GM19467 (cell line): ENCODE measurements around the gene CSF1R.

Experiments
- ATAC-seq: cut with Tn5 transposase; IDR thresholded peaks from one replicate; pipeline ENCODE4 v1.9.1; 2021; ENCODE audit warnings: mild to moderate bottlenecking, moderate library complexity; ENCODE audit not compliant: unreplicated experiment

The CSF1R gene

DNA sequence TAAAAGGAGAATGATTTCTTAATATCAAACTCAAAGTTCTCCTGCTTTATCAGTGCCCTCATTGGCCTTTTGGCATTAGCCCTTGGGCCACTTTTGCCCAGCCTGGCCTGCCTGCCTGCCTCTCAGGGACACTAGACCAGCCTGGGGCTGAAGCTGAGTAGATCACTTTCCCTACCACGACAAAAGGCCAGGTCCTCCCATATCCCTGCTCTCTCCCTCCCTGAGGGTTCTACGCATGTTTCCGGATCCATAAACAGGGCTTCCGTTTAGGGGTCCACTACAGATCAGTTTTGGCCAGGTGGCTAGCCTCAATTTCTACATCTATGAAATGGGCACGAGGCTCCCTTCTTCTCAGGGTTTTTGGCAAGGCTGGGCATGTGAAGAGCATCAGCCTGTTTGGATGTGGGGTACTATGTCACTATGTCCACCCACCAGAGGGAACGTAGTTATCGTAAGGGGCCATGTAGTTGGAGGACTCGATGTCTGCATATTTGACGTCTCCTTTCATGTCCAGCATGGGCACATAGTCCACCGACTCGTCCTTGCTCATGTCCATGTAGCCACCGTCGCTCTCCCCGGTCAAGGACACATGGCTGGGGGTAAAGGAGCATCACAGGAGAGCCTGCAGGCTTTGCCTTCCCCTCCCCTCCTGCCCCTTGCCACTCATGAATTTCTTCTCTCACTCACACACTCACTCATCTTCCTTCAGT, 35.2 kb upstream of the CSF1R start:
- ATAC-seq = no peak

- ATAC-seq = no peak
Measured at GRCh38 chr5:150120617-150121447, 34.5 kb upstream of the CSF1R start.

DNA sequence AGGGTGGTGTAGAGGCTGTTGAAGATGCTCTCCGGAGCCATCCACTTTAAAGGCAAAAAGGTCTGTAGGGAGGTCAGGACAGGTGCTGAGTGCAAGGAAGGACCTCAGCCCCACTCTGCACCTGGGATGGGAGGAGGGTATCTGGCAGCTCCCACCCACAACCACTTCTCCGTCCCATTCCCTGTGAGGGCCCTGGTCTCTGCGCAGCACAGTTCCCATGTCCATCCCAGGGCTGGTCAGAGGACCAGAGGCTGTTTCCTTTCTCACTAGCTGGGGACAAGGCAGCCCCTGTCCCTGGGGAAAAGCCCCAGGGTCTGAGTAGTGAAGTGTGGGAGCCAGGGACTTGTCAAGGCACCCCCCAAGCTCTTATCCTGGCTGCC, 33.7 kb upstream of the CSF1R start:
- ATAC-seq = no peak

DNA sequence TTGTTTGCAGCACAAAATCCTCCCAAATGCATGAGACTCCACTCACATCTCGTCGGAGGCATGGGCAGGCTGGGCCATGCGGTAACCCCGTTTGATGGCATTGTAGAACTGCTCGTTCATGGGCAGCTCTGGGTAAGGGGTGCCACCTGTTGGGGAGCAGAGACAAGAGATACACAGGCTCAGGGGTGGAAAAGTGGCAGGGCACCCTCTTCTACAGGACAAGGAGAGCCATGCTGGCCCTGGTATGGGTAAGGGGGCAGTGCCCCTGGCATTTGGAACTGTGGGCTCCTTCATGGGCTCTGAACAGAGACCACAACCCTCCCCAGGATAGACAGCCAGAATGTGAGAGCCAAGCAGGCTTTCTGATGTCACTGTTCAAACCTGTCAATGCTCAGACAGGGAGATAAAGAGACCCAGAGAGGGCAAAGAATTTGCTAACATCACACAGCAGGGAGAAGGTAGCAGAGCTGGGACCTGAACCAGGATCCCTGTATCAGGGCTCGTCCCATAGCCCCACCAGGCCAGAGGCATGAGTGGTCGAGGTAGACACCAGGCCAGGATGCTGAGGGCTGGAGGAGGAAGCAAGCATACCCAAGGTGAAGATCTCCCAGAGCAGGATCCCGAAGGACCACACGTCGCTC, 33.2 kb upstream of the CSF1R start:
- ATAC-seq = no peak

DNA sequence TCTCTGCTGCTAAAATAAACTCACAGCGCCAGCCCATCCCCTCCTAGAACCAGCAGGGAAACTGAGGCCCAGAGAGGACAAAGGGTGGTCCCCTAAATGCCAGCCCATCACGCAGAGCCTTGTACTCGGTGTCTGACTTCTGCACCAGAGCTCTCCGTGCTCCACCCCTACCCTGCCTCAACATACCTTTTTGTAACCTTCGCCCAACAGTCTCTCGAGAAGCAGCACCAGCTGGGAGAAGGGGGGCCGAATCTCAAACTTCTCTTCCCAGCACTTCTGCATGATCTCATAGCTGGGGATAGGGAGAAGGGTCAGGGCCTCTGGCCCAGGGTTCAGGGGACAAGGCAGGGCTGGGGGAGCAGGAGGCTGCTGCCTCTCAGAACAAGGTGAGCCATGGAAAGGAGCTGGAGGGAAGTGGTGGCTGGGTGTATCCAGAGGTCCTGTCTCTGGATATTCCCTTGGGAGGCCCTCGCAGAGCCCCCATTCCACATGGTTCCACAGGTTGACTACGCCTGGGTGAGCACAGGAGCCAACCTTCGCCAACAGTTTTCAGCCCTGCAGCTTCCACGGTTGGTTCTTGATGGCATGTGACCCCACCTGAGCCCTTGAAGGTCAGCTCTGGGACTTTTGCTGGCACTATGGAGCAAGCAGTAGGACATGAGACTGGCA, 32.3 kb upstream of the CSF1R start:
- ATAC-seq = no peak

DNA sequence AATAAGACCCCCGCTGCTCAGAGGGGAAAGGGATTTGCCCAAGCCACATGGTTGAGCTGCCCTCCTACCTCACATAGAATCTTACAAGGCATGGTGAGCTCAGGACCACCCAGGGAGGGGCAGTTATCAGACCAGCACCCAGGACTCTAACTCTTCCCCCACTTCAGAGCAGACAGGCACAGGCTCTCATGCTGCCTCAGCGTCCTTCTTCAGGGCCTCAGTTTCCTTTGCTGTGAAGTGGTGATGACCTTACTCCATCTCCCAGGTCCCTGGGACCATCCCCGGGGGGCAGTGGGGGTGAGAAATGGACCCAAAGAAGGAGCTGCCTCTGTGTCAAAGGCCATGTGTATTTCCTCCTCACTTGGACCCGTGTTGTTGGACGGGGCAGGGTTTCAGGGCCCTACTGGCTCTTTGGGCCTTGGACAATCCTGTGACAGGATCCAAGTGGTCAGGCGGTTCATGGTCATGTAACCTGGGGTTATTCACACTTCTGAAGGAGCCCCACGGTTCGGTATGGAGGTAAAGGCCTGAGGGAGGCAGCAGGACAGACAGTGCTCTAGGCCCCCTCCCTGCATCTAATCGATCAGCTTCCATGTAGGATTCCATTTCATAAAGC, 31.7 kb upstream of the CSF1R start:
- ATAC-seq = no peak

GRCh38 chr5:150116667-150117400, 30.5 kb upstream of the CSF1R start:
- no peak for ATAC-seq

GRCh38 chr5:150114773-150115408, 28.5 kb upstream of the CSF1R start:
- no peak for ATAC-seq

- no peak for ATAC-seq
Measured at GRCh38 chr5:150114102-150114641, 27.8 kb upstream of the CSF1R start.

- no peak for ATAC-seq
Measured at GRCh38 chr5:150113047-150113744, 26.8 kb upstream of the CSF1R start.

DNA sequence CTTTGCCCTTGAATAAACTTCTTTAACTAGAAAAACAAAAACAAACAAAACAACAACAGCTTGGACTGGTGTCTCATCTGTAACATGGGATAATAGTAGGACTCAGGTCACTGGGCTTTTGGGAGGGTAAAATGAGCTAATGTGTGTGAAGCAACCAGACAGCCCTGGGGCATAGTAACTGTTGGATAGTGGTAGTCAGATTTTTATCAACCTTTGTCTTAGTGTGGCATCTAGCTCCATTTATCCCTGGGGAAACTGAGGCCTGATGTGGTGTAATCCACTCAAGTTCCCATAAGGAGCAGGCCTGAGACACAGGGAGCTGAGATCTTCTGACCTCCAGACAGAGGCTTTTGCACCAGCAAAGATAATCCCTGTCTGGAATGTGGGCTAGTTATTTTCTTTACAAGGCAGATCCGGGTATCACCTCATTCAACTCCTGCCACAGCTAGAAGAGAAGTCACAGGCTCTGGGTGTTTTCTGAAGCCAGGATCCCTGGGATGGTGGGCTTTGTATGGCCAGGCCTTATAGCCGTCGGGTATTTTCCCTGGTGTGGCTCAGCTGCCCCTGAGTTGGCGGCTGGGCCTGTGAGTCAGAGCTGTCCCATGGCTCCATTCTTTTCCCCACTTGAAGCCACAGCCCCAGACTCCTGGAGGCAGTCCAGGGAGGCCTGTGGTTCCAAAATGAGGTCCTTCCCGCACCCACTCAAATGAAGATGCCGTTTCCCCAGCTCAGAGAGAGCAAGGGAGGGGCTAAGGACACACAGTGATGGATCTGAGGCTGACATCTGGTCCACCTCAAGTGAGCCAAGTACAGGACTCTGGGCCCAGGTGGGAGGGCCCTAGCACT, 26.1 kb upstream of the CSF1R start:
- no peak for ATAC-seq

DNA sequence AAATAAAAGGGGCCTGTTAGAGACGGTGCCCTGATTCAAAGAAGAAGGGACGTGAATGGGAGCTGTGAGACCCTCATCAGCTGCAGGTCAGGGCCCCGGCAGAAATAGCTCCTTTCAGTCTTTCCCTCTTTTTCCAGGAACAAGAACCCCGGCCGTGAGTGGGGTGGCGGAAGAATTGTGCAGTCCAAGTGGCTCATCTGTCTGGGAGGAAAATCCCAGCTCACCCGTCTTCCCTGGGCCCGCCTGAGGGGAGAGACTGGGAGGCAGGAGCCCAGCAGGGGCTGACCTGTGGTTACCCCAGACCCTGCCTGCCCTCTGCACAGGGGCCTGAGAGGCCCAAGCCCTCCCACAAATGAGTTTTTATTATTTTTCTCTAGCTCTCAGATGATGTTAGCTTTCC, 24.8 kb upstream of the CSF1R start:
- no peak for ATAC-seq

DNA sequence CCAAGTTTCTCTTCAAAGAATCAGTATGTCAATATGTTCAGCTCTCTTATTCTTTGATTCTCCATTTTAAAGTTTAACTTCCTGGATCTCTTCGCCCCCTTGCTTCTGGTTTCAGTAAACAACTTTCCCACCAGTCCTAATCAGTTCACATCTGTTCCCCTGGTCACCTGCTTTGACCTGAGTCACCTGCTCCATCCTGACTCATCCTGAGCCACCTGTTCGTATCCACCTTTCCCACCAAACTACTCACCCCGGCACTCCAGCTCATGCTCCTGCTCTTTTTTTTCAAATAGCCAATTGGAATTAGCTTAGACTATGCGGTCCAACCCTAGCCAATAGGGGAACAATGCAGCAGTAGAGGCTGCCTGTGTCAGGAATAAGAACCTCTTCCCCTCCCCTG, 23.6 kb upstream of the CSF1R start:
- no peak for ATAC-seq

- no peak for ATAC-seq
Measured at GRCh38 chr5:150108711-150109514, 22.6 kb upstream of the CSF1R start.

- no peak for ATAC-seq
Measured at GRCh38 chr5:150107909-150108447, 21.6 kb upstream of the CSF1R start.

- no peak for ATAC-seq
Measured at GRCh38 chr5:150106674-150107426, 20.5 kb upstream of the CSF1R start.
